Endodermal cell (in vitro differentiated cells): Measurements from ENCODE around the gene TNKS1BP1. TPM values are rescaled to one million over a fixed set of nuclear protein-coding genes. Genes with fewer than 3 reads are reported as not detected.
"Not testable (repeated sequence)": the region's sequence is repeated elsewhere in the genome, so short reads cannot be mapped to it uniquely, and the experiment has no call there.

Experiments
- DNase-seq: peaks from one replicate; pipeline ENCODE4 v3.0.0-alpha.2; 2017
- H3K27ac ChIP-seq: 2 replicates; pipeline ENCODE4 v1.5.1; 2013; ENCODE audit warnings: mild to moderate bottlenecking, low read depth, low read length, moderate library complexity
- H3K27me3 ChIP-seq: 2 replicates; pipeline ENCODE4 v1.6.1; 2013; ENCODE audit warnings: mild to moderate bottlenecking, low read length, moderate library complexity; ENCODE audit not compliant: insufficient read depth, control insufficient read depth, poor library complexity, severe bottlenecking
- H3K36me3 ChIP-seq: 2 replicates; pipeline ENCODE4 v1.7.0; 2013; ENCODE audit warnings: mild to moderate bottlenecking, low read length, moderate library complexity; ENCODE audit not compliant: control insufficient read depth, insufficient read depth
- H3K4me1 ChIP-seq: one replicate; pipeline ENCODE4 v1.7.0; 2013; ENCODE audit warnings: low read length; ENCODE audit not compliant: control insufficient read depth, insufficient read depth
- H3K4me3 ChIP-seq: 2 replicates; pipeline ENCODE4 v1.5.1; 2013; ENCODE audit warnings: mild to moderate bottlenecking, low read length, moderate library complexity
- H3K9ac ChIP-seq: 2 replicates; pipeline ENCODE4 v1.6.1; 2013; ENCODE audit warnings: mild to moderate bottlenecking, low read length, moderate library complexity; ENCODE audit not compliant: poor library complexity, severe bottlenecking; ENCODE audit errors: extremely low read depth
- H3K9me3 ChIP-seq: 2 replicates; pipeline ENCODE4 v1.6.1; 2013; ENCODE audit warnings: mild to moderate bottlenecking, low read length, moderate library complexity; ENCODE audit not compliant: control insufficient read depth
- H3K27ac Mint-ChIP-seq: 2 replicates; pipeline ENCODE4 v1.8.0; 2020; ENCODE audit warnings: mixed read lengths
- H3K27me3 Mint-ChIP-seq: 2 replicates; pipeline ENCODE4 v1.8.0; 2021; ENCODE audit warnings: mild to moderate bottlenecking, mixed read lengths; ENCODE audit not compliant: insufficient read depth
- H3K36me3 Mint-ChIP-seq: 2 replicates; pipeline ENCODE4 v1.8.0; 2020; ENCODE audit warnings: low read depth, mixed read lengths
- H3K4me1 Mint-ChIP-seq: 2 replicates; pipeline ENCODE4 v1.8.0; 2020; ENCODE audit warnings: mixed read lengths
- H3K4me3 Mint-ChIP-seq: 2 replicates; pipeline ENCODE4 v1.8.0; 2020; ENCODE audit warnings: mild to moderate bottlenecking, moderate library complexity, mixed read lengths
- H3K9me3 Mint-ChIP-seq: 2 replicates; pipeline ENCODE4 v1.8.0; 2020; ENCODE audit warnings: mild to moderate bottlenecking, mixed read lengths
- WGBS, 2 experiments: methylation state at CpG; one replicate each; pipeline versions ENCODE4 v1.1.5 to v1.1.7; 2013; ENCODE audit warnings: missing lambda C conversion rate in 2 of 2, mixed read lengths in 1 of 2; ENCODE audit not compliant: insufficient coverage in 1 of 2, insufficient read length in 1 of 2; 5-methylcytosine and 5-hydroxymethylcytosine counted together
- total RNA-seq, 2 donors: library from RNA; stranded (reverse); fragmentation: NEBNext Ultra II Directional in 1 of 2; extraction: Animal tissue kit (Norgen Biotek cat#: 25700) in 1 of 2; gene quantifications; 2 replicates in 1 of 2; 3 replicates in 1 of 2; pipeline ENCODE4 v1.2.1, GENCODE V29; 2021
- TF ChIP-seq, protein P1 (sequence below): fragments of 200-600 bp; sonication (generic); conservative IDR thresholded peaks from 2 replicates; pipeline ENCODE4 v1.5.0; 2021; ENCODE audit warnings: antibody characterized with exemption, mild to moderate bottlenecking

The TNKS1BP1 gene
- total RNA-seq, 2 donors from 2014 or later, result 60.4 to 73.8 TPM

DNA sequence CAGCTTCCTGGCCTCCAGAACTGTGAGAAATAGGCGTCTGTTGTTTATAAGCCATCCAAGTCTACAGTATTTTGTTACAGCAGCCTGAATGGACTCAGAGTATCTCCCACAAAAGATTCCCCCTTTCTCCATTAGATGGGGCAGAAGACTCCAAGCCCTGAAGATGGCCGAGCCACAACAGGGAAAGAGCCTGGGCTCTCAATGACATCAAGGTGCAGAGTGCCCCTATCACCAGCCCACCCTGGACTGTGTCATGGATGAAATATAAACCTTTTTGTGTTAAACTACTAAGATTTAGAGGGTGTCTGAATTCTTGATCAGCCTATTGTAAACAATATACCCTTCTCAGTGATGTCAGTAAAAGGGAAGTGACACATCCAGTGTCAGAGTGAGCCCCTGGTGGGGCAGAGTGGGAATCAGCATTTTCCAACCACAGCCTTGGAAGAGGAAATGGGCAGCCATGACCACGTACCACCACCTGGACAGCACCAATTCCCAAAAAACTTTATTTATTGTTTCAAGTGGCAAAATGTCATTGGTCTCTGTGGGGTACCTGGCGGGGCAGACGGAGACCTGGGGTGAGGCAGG is 25.5 kb downstream of the TNKS1BP1 start:
- no peak overlapping the region for H3K4me3 ChIP-seq
- Mint-ChIP-seq H3K27me3 (no peaks in the 10 kb centered on the region), H3K4me1 (peaks cover 2% of the 10 kb centered on the region), H3K36me3 (peaks cover 73% of the 10 kb centered on the region), H3K9me3 (peaks cover 15% of the 10 kb centered on the region), H3K27ac (no peak overlapping the region), H3K4me3 (no peak overlapping the region)
- no peak overlapping the region for H3K9ac ChIP-seq
- no peaks in the 10 kb centered on the region for H3K27me3 ChIP-seq
- H3K27ac ChIP-seq, result no peak overlapping the region
- peaks cover 15% of the 10 kb centered on the region for H3K9me3 ChIP-seq
- 88 to 92% methylated on average over 1 to 5 of the region's 5 CpGs for WGBS, 2 experiments
- no peaks in the 10 kb centered on the region for H3K4me1 ChIP-seq
- TF ChIP-seq, protein P1, sequence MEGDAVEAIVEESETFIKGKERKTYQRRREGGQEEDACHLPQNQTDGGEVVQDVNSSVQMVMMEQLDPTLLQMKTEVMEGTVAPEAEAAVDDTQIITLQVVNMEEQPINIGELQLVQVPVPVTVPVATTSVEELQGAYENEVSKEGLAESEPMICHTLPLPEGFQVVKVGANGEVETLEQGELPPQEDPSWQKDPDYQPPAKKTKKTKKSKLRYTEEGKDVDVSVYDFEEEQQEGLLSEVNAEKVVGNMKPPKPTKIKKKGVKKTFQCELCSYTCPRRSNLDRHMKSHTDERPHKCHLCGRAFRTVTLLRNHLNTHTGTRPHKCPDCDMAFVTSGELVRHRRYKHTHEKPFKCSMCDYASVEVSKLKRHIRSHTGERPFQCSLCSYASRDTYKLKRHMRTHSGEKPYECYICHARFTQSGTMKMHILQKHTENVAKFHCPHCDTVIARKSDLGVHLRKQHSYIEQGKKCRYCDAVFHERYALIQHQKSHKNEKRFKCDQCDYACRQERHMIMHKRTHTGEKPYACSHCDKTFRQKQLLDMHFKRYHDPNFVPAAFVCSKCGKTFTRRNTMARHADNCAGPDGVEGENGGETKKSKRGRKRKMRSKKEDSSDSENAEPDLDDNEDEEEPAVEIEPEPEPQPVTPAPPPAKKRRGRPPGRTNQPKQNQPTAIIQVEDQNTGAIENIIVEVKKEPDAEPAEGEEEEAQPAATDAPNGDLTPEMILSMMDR, result no peak
- no peak for DNase-seq
- H3K36me3 ChIP-seq, result peaks cover 49% of the 10 kb centered on the region

DNA sequence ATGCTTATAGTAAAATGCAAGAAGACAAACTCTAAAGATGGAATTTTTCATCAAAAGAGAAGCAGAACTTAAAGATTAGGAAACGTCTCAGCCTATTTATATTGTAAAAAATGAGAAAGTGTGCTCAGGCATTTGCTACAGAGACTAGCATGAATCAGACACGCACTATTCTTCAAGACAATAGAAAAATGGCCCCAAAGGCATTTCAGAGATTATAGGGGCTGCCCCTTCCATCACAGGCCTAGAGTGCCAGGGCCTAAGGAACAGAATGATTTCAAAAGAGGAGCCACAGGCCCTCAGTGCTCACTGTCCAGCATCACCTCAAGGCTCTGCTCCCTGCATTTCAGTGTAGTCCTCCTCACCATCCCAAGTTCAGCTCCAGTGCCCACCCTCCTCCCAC is 27.5 kb downstream of the TNKS1BP1 start:
- H3K36me3 Mint-ChIP-seq, result peaks cover 59% of the 10 kb centered on the region
- TF ChIP-seq, protein P1, result no peak
- no peak overlapping the region for H3K4me3 Mint-ChIP-seq
- Histone ChIP-seq H3K27ac (no peak overlapping the region), H3K27me3 (no peaks in the 10 kb centered on the region), H3K4me1 (no peaks in the 10 kb centered on the region), H3K4me3 (no peak overlapping the region), H3K9ac (no peak overlapping the region), H3K36me3 (peaks cover 41% of the 10 kb centered on the region), H3K9me3 (peaks cover 15% of the 10 kb centered on the region)
- peaks cover 15% of the 10 kb centered on the region for H3K9me3 Mint-ChIP-seq
- H3K27ac Mint-ChIP-seq, result no peak overlapping the region
- no peak for DNase-seq
- WGBS, 2 experiments, result 95 to 98% methylated on average over 2 of the region's 2 CpGs
- no peaks in the 10 kb centered on the region for H3K4me1 Mint-ChIP-seq
- no peaks in the 10 kb centered on the region for H3K27me3 Mint-ChIP-seq

DNA sequence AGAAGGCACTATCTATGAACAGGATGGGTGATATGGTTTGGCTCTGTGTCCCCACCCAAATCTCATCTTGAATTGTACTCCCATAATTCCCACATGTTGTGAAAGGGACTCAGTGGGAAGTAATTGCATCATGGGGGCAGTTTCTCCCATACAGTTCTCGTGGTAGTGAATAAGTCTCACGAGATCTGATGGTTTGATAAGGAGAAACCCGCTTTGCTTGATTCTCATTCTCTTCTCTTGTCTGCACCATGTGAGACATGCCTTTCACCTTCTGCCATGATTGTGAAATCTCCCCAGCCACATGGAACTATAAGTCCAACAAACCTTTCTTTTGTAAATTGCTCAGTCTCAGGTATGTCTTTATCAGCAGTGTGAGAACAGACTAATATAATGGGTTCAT is 28.5 kb downstream of the TNKS1BP1 start:
- H3K36me3 ChIP-seq, result peaks cover 31% of the 10 kb centered on the region
- H3K4me3 ChIP-seq, H3K27ac Mint-ChIP-seq, H3K27me3 ChIP-seq, H3K4me1 ChIP-seq, H3K4me1 Mint-ChIP-seq, DNase-seq, H3K9ac ChIP-seq, H3K27ac ChIP-seq, H3K27me3 Mint-ChIP-seq, H3K4me3 Mint-ChIP-seq: not testable (repeated sequence)
- WGBS, 2 experiments, result 89 to 93% methylated on average over 3 of the region's 3 CpGs
- peaks cover 15% of the 10 kb centered on the region for H3K9me3 Mint-ChIP-seq
- H3K9me3 ChIP-seq, result peaks cover 15% of the 10 kb centered on the region
- H3K36me3 Mint-ChIP-seq, result peaks cover 49% of the 10 kb centered on the region
